SK-N-SH treated with all-trans-retinoic acid at 6 μM for 48 hours (cell line): ENCODE results near the gene ELF5.

Experiments
- ATAC-seq: fragments of 200-7000 bp; cut with Tn5 transposase; 3 replicates; pipeline ENCODE4 v1.9.1; 2020; ENCODE audit warnings: mild to moderate bottlenecking, moderate library complexity
- ARNTL ChIP-seq: fragments of 450-650 bp; formaldehyde crosslinking; IDR thresholded peaks from 2 replicates; pipeline ENCODE4 v1.5.0; 2020; ENCODE audit warnings: low read depth, mild to moderate bottlenecking, moderate library complexity, borderline replicate concordance
- BACH2 ChIP-seq: fragments of 250-450 bp; sonication (Bioruptor Pico); IDR thresholded peaks from 2 replicates; pipeline ENCODE4 v1.9.0; 2021; ENCODE audit warnings: mild to moderate bottlenecking, borderline replicate concordance
- CSRNP3 ChIP-seq: fragments of 250-450 bp; sonication (Bioruptor Pico); IDR thresholded peaks from 2 replicates; pipeline ENCODE4 v1.5.1; 2021; ENCODE audit warnings: mild to moderate bottlenecking, moderate library complexity
- ESRRG ChIP-seq: fragments of 250-450 bp; sonication (Bioruptor Pico); IDR thresholded peaks from 2 replicates; pipeline ENCODE4 v1.6.1; 2021; ENCODE audit warnings: mild to moderate bottlenecking
- GLIS3 ChIP-seq: fragments of 250-450 bp; sonication (Bioruptor Pico); IDR thresholded peaks from 2 replicates; pipeline ENCODE4 v1.5.0; 2020; ENCODE audit warnings: mild to moderate bottlenecking, moderate library complexity
- OSR1 ChIP-seq: fragments of 250-450 bp; sonication (Bioruptor Pico); IDR thresholded peaks from 2 replicates; pipeline ENCODE4 v1.8.0; 2022; ENCODE audit warnings: moderate library complexity, mild to moderate bottlenecking, inconsistent platforms
- PPARA ChIP-seq: fragments of 250-450 bp; sonication (Bioruptor Pico); IDR thresholded peaks from 2 replicates; pipeline ENCODE4 v1.5.0; 2020; ENCODE audit warnings: mild to moderate bottlenecking, borderline replicate concordance
- TCF4 ChIP-seq: fragments of 250-450 bp; sonication (Bioruptor Pico); IDR thresholded peaks from 2 replicates; pipeline ENCODE4 v1.8.0; 2021; ENCODE audit warnings: mild to moderate bottlenecking, moderate library complexity, borderline replicate concordance
- TOX ChIP-seq: fragments of 250-450 bp; sonication (Bioruptor Pico); IDR thresholded peaks from 2 replicates; pipeline ENCODE4 v1.8.0; 2021; ENCODE audit warnings: mild to moderate bottlenecking, moderate library complexity, borderline replicate concordance
- ZNF565 ChIP-seq: fragments of 450-650 bp; formaldehyde crosslinking; conservative IDR thresholded peaks from 2 replicates; pipeline ENCODE4 v1.5.0; 2020; ENCODE audit warnings: low read depth, mild to moderate bottlenecking, moderate library complexity
- ZNF70 ChIP-seq: fragments of 450-650 bp; formaldehyde crosslinking; IDR thresholded peaks from 2 replicates; pipeline ENCODE4 v1.5.0; 2020; ENCODE audit warnings: mild to moderate bottlenecking, moderate library complexity
- ZNF8 ChIP-seq: fragments of 450-650 bp; formaldehyde crosslinking; IDR thresholded peaks from 2 replicates; pipeline ENCODE4 v1.5.0; 2020; ENCODE audit warnings: mild to moderate bottlenecking, moderate library complexity

Gene ELF5

DNA sequence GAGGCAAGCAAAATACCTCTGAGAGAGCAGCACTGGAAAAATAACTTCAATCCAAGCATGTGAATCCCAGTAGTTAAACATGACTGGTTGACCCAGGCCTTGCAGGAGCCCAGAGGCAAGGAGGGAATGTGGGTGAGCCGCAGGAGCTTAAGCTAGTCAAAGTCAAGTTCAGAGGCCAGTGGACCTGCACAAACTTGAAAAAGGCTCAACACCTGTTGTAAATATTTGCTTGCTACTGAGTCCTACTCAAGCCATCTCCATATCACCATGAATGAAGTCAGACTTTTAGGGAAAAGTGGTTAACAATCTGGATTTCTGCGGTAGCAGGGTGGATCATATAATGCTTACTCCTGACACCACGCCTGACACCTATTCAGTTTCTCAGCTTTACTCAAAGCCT, 79.7 kb downstream of the ELF5 start:
- no peak for ATAC-seq
- TF ChIP-seq TCF4 (CRISPR knock-in tag) (no peak), ZNF70 (CRISPR knock-in tag) (no peak)
- TF ChIP-seq, all 23 proteins: peak for 0

DNA sequence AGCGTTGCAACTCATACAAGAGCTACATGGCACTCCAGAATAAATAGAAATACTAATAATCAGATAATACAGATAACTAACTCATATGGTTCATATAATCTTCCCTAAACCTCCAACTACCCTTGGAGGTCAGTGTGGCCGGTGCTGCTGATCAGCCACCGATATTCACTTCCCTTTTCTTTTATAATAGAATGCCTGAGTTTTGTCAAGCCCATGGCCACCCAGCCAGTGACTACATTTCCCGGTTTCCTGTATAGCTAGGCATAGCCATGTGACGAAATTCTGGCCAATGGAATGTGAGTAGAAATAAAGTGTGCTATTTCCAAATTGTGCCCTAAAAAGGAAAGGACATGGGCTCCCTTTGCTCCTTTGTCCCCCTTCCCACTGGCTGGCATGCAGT, 80.8 kb downstream of the ELF5 start:
- TF ChIP-seq TCF4 (CRISPR knock-in tag) (no peak), ZNF8 (no peak), ESRRG (CRISPR knock-in tag) (no peak)
- no peak for ATAC-seq

GRCh38 chr11:34431979-34432378, 81.6 kb downstream of the ELF5 start:
- no peak for ATAC-seq
- TF ChIP-seq CSRNP3 (CRISPR knock-in tag), result no peak
- no peak for TF ChIP-seq OSR1
- TF ChIP-seq ARNTL (CRISPR knock-in tag), result no peak
- no peak for TF ChIP-seq BACH2 (CRISPR knock-in tag)
- no peak for TF ChIP-seq ZNF8
- TF ChIP-seq TOX (CRISPR knock-in tag), result no peak
- TF ChIP-seq PPARA, result no peak
- no peak for TF ChIP-seq ZNF565 (CRISPR knock-in tag)
- no peak for TF ChIP-seq ZNF70 (CRISPR knock-in tag)
- no peak for TF ChIP-seq GLIS3 (CRISPR knock-in tag)
